Activated CD8-positive, alpha-beta memory T cell treated with anti-CD3 and anti-CD28 coated beads for 36 hours (primary cell): Measurements from ENCODE around the gene NEURL3. TPM values are rescaled to one million over a fixed set of nuclear protein-coding genes. Genes with fewer than 3 reads are reported as not detected.

Experiments
- CTCF ChIA-PET: fragments of 350-600 bp; sonication (Branson Sonifier 250); formaldehyde crosslinking; loops from one replicate; lab custom pipeline; 2021; ENCODE audit warnings: antibody characterized with exemption; lab: Charles Lee
- POLR2A ChIA-PET: fragments of 350-600 bp; sonication (Branson Sonifier 250); formaldehyde crosslinking; loops from one replicate; lab custom pipeline; 2021; ENCODE audit warnings: antibody characterized with exemption; lab: Charles Lee
- total RNA-seq, 2 experiments: library from RNA; stranded (reverse); gene quantifications; one replicate each; pipeline ENCODE4 v1.2.3, GENCODE V29; 2021

The NEURL3 gene
- total RNA-seq, 2 experiments from 2014 or later = 0.10 to 0.13 TPM

GRCh38 chr2:96546321-96546720 is 41.2 kb upstream of the NEURL3 start:
- CTCF ChIA-PET = interaction anchor here (0.9 kb wide), 1 partner anchor 18 kb away, joined by 3 read pairs; no protein-coding TSS in a partner anchor
- POLR2A ChIA-PET = interaction anchor here (1.1 to 2.3 kb wide), 3 partner anchors 8 to 214 kb away, joined by 3 to 16 read pairs (median 3); partner anchors contain the start of gene CNNM4

DNA sequence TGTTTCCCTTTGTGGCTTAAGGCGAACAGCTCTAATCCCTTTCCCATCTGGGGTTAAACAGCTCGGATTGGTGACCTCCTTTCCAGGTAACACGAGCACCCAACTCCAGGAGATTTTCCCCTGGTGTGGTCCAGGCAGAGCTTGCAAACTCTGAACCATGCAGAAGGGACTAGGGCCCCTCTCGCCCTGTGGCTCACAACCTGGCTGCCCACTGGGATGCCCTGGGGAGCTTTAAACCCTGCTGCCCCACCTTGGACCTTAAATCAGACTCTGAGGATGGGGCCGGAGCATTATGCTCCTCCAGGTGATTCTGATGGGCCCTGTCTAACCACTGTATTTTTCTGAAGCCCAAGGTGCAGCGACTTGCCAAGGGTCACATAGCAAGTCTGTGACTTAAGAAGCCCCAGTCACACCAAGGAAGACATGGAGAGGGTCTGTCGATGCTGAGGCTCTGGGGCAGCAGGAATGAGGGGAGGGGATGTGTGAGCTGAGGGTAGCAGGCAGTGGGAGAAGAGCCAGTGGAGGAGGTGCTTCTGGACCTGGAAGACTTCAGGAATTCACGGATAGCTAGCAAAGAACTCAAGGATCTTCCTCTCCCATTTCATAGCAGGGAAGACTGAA is 37.3 kb upstream of the NEURL3 start:
- CTCF ChIA-PET = interaction anchor here (1.8 kb wide), 1 partner anchor 12 kb away, joined by 9 read pairs; no protein-coding TSS in a partner anchor
- POLR2A ChIA-PET = interaction anchor here (1.3 to 8.1 kb wide), 2 partner anchors 12 to 15 kb away, joined by 7 to 152 read pairs; no protein-coding TSS in a partner anchor

GRCh38 chr2:96541398-96542152 is 36.4 kb upstream of the NEURL3 start:
- POLR2A ChIA-PET = interaction anchor here (0.5 to 8.1 kb wide), 3 partner anchors 12 to 14 kb away, joined by 4 to 152 read pairs (median 7); no protein-coding TSS in a partner anchor
- CTCF ChIA-PET = interaction anchor here (1.5 to 5.2 kb wide), 4 partner anchors 12 to 32 kb away, joined by 4 to 38 read pairs (median 10); no protein-coding TSS in a partner anchor

DNA sequence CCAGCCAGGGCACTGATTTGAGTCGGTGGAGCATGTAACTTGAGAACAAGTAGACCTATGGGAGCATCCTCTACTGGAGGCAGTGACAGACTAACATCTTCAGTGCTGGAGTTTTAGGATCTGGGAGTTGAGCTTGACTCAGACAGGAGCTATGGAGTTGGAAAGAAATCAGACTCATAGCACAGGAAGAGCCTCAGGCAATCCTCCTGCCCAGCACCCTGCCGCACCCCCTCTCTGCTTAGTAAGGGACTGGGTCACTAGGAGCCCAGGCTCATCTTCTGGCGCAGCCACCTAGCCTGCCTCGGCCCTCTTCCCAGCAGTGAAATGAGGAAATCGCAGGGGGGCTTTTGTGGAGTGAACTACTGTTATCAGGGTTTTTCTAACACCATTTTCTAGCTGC is 35.0 kb upstream of the NEURL3 start:
- CTCF ChIA-PET = interaction anchor here (0.6 to 5.2 kb wide), 4 partner anchors 10 to 140 kb away, joined by 3 to 38 read pairs (median 8); no protein-coding TSS in a partner anchor

GRCh38 chr2:96539215-96539920 is 34.2 kb upstream of the NEURL3 start:
- ChIA-PET POLR2A (interaction anchor here (2.8 to 8.1 kb wide), 3 partner anchors 8 to 14 kb away, joined by 16 to 152 read pairs (median 48); no protein-coding TSS in a partner anchor), CTCF (interaction anchor here (0.6 to 5.2 kb wide), 5 partner anchors 8 to 139 kb away, joined by 3 to 38 read pairs (median 7); no protein-coding TSS in a partner anchor)

More for the DNA sequence above, 35.0 kb upstream of the NEURL3 start:
- POLR2A ChIA-PET = interaction anchor here (4.5 to 8.1 kb wide), 2 partner anchors 13 kb away, joined by 48 to 152 read pairs; no protein-coding TSS in a partner anchor

GRCh38 chr2:96538487-96539214 is 33.5 kb upstream of the NEURL3 start:
- CTCF ChIA-PET = interaction anchor here (1.1 to 5.2 kb wide), 8 partner anchors 9 to 222 kb away, joined by 3 to 38 read pairs (median 6); partner anchors contain the start of gene CNNM4
- POLR2A ChIA-PET = interaction anchor here (1.0 to 8.1 kb wide), 4 partner anchors 9 to 198 kb away, joined by 3 to 152 read pairs (median 32); no protein-coding TSS in a partner anchor

- CTCF ChIA-PET = interaction anchor here (1.1 to 5.2 kb wide), 8 partner anchors 8 to 223 kb away, joined by 3 to 38 read pairs (median 6); partner anchors contain the start of gene CNNM4
- POLR2A ChIA-PET = interaction anchor here (1.0 to 8.1 kb wide), 4 partner anchors 9 to 197 kb away, joined by 3 to 152 read pairs (median 32); no protein-coding TSS in a partner anchor
Measured at GRCh38 chr2:96537734-96538486, 32.8 kb upstream of the NEURL3 start.

GRCh38 chr2:96537066-96537733 is 32.0 kb upstream of the NEURL3 start:
- CTCF ChIA-PET = interaction anchor here (1.1 to 5.2 kb wide), 6 partner anchors 7 to 217 kb away, joined by 3 to 38 read pairs (median 6); no protein-coding TSS in a partner anchor
- POLR2A ChIA-PET = interaction anchor here (0.6 to 8.1 kb wide), 6 partner anchors 10 to 244 kb away, joined by 3 to 152 read pairs (median 10); no protein-coding TSS in a partner anchor

DNA sequence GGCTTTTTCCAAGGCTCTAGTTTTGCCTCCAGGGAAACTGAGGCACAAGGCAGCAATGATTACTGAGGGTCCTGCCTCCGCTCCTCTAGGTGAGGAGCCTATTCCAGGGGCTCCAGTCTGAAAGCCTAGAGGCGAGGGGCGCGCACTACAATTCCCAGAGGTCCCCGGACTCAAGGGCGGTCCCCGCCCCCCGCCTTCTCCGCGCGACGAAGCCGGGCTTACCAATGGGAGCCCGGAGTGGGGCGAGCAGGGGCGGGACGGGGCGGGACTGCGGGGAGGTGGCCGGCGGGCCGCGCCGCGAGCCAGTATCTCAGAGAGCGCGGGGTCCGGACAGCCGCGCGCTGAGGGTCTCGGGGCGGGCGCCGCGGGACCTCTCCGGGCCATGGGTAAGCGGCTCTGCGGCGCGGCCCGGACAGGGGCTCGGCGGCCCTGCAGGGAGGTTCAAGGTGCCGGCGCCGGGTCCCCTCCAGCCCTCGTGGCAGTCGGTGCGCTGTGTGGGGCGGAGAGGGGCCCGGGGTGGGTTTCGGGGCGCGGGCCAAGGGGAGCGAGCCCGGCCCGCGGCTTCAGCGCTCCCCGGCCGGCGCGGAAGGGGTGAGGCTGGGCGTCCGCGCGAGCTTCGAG is 31.4 kb upstream of the NEURL3 start, which contains the start of gene ARID5A:
TSS of gene ARID5A (plus strand) at position 308 of the 621 bp plus-strand sequence. CDS start at position 383, 75 bp downstream.
- POLR2A ChIA-PET = interaction anchor here (0.6 to 8.1 kb wide), 6 partner anchors 9 to 243 kb away, joined by 3 to 152 read pairs (median 10); no protein-coding TSS in a partner anchor
- CTCF ChIA-PET = interaction anchor here (1.3 to 5.2 kb wide), 4 partner anchors 7 to 216 kb away, joined by 4 to 38 read pairs (median 12); no protein-coding TSS in a partner anchor

DNA sequence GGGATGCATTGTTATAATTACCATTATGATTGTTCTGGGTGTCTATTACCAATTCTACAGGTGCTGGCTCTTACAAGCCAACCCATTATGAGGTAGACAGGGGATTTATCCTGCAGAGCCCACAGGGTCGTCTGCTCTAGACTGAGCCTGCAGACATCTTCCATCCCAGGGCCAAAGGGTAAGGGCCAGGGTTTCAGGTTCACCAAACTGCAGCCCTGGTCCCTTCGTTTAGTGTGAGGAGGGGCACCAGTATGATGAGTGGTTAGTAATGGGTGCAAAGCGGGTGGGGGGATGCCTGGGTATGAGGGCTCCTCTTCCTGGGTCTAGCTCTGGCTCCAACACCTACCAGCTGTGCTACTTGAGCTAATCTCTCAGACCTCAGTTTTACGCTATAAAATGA is 30.2 kb upstream of the NEURL3 start:
- POLR2A ChIA-PET = interaction anchor here (0.5 to 8.1 kb wide), 2 partner anchors 8 to 268 kb away, joined by 8 to 152 read pairs; no protein-coding TSS in a partner anchor
- CTCF ChIA-PET = interaction anchor here (0.6 kb wide), 1 partner anchor 9 kb away, joined by 3 read pairs; no protein-coding TSS in a partner anchor

GRCh38 chr2:96534701-96535181 is 29.6 kb upstream of the NEURL3 start:
- POLR2A ChIA-PET = interaction anchor here (0.6 kb wide), 1 partner anchor 456 kb away, joined by 3 read pairs; no protein-coding TSS in a partner anchor

DNA sequence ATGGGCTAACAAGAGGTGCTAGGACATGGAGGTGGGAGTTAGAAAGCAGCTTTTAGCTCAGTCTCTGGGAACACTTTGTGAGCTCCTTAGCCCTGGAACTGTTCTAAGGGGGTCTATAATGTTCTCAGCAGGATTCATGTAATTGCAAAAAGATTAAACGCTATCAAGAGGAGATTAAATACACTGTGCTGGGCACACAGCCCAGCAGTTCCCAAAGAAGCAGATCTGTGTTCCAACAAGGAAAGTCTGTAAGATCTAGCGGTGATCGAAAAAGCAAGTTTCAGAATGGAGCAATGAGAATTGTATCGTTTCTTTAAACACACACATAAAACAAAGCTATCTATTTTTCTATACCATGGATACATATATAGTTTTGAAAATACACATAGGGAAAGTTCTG is 29.0 kb upstream of the NEURL3 start:
- ChIA-PET POLR2A (no interaction called here), CTCF (interaction anchor here (2.9 kb wide), 1 partner anchor 21 kb away, joined by 20 read pairs; no protein-coding TSS in a partner anchor)

More at GRCh38 chr2:96534701-96535181, 29.6 kb upstream of the NEURL3 start:
- CTCF ChIA-PET = no interaction called here

DNA sequence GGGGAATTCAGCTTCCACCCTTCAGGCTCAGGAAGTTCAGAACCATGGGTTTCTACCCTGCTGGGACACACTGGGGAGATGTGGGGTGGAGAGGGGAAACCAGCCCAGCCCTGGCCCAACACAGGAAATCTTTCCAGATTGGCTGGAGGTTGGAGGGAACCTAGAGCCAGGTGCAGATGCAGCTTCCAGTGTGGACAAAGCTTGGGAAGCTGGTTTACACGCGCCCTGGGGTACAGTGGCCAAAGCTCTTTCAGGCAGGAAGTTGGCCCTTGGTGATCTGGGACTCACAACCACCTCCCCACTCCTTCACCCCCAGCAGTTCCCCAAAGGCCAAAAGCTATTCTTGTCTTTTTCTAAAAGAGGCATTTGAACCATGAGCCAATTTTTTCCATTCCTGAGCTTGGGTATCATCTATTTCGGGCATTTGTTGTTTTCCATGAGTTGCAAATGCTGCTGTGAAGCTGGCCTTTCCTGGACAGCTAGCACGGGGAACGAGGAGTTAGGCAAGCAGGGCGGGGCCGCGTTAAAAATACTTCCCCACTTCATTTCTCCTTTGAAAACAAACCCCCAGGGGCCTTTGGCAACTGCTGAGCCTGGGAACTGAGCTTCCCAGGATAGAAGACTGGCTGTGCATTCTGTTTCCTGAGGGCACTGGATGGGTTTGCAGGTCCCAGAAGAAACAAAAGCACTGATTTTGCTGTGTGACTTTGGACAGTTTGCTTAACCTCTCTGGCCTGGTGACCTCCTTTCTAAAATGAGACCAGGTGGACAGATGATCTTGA is 28.3 kb upstream of the NEURL3 start:
- CTCF ChIA-PET = interaction anchor here (0.9 to 2.9 kb wide), 2 partner anchors 21 to 382 kb away, joined by 3 to 20 read pairs; no protein-coding TSS in a partner anchor
- POLR2A ChIA-PET = no interaction called here
